ENCODE results near the gene KMT2E. TPM values are rescaled to one million over a fixed set of nuclear protein-coding genes. Genes with fewer than 3 reads are reported as not detected.
"Not testable (repeated sequence)": the region's sequence is repeated elsewhere in the genome, so short reads cannot be mapped to it uniquely, and the experiment has no call there.

The KMT2E gene
- polyA plus RNA-seq, 1 donor = 53.0 TPM

GRCh38 chr7:104982308-104983075, 31.5 kb upstream of the KMT2E start:
- Histone ChIP-seq H3K4me3 (ENCODE audit: low read length) (peak overlapping the region; percentile 76), H3K27me3 (ENCODE audit: control insufficient read depth, insufficient read depth, low read length) (no peaks in the 10 kb centered on the region), H3K9me3 (ENCODE audit: control insufficient read depth, low read depth, low read length) (no peaks in the 10 kb centered on the region), H3K4me1 (ENCODE audit: control insufficient read depth, insufficient read depth, low read length) (peaks cover 36% of the 10 kb centered on the region), H3K36me3 (ENCODE audit: control insufficient read depth, insufficient read depth, low read length) (peaks cover 3% of the 10 kb centered on the region), H3K27ac (ENCODE audit: low read length) (peak overlapping the region; percentile 95)
- peak; percentile 64 to 86 for DNase-seq
- 20% methylated on average over 4 of the region's 5 CpGs for WGBS (ENCODE audit: insufficient coverage, low lambda C conversion rate)

GRCh38 chr7:104983076-104983577, 30.9 kb upstream of the KMT2E start:
- Histone ChIP-seq H3K9me3 (ENCODE audit: control insufficient read depth, low read depth, low read length) (no peaks in the 10 kb centered on the region), H3K36me3 (ENCODE audit: control insufficient read depth, insufficient read depth, low read length) (peaks cover 3% of the 10 kb centered on the region), H3K4me3 (ENCODE audit: low read length) (peak overlapping the region; percentile 76), H3K27me3 (ENCODE audit: control insufficient read depth, insufficient read depth, low read length) (no peaks in the 10 kb centered on the region), H3K4me1 (ENCODE audit: control insufficient read depth, insufficient read depth, low read length) (peaks cover 41% of the 10 kb centered on the region), H3K27ac (ENCODE audit: low read length) (peak overlapping the region; percentile 95)
- peak in 1 of 2 donors; percentile 64 for DNase-seq
- 30% methylated on average over 2 of the region's 13 CpGs for WGBS (ENCODE audit: insufficient coverage, low lambda C conversion rate)

- WGBS (ENCODE audit: insufficient coverage, low lambda C conversion rate) = no CpG with 5 or more reads among the region's 62 CpGs
- H3K36me3 ChIP-seq (ENCODE audit: control insufficient read depth, insufficient read depth, low read length) = peaks cover 3% of the 10 kb centered on the region
- peak; percentile 85 to 94 for DNase-seq
- peak overlapping the region; percentile 76 for H3K4me3 ChIP-seq (ENCODE audit: low read length)
- peaks cover 40% of the 10 kb centered on the region for H3K4me1 ChIP-seq (ENCODE audit: control insufficient read depth, insufficient read depth, low read length)
- no peaks in the 10 kb centered on the region for H3K9me3 ChIP-seq (ENCODE audit: control insufficient read depth, low read depth, low read length)
- H3K27me3 ChIP-seq (ENCODE audit: control insufficient read depth, insufficient read depth, low read length) = no peaks in the 10 kb centered on the region
- peak overlapping the region; percentile 95 for H3K27ac ChIP-seq (ENCODE audit: low read length)
These were observed 30.1 kb upstream of the KMT2E start for GRCh38 chr7:104983578-104984539.

GRCh38 chr7:104984585-104985258, 29.3 kb upstream of the KMT2E start:
- Histone ChIP-seq H3K4me1 (ENCODE audit: control insufficient read depth, insufficient read depth, low read length) (peaks cover 36% of the 10 kb centered on the region), H3K27ac (ENCODE audit: low read length) (peak overlapping the region; percentile 95), H3K36me3 (ENCODE audit: control insufficient read depth, insufficient read depth, low read length) (peaks cover 5% of the 10 kb centered on the region), H3K9me3 (ENCODE audit: control insufficient read depth, low read depth, low read length) (no peaks in the 10 kb centered on the region), H3K4me3 (ENCODE audit: low read length) (peak overlapping the region; percentile 76), H3K27me3 (ENCODE audit: control insufficient read depth, insufficient read depth, low read length) (no peaks in the 10 kb centered on the region)
- DNase-seq = no peak
- 46% methylated on average over 3 of the region's 7 CpGs for WGBS (ENCODE audit: insufficient coverage, low lambda C conversion rate)

- H3K4me3 ChIP-seq (ENCODE audit: low read length) = no peak overlapping the region
- no peak overlapping the region for H3K27ac ChIP-seq (ENCODE audit: low read length)
- no CpG with 5 or more reads among the region's 1 CpG for WGBS (ENCODE audit: insufficient coverage, low lambda C conversion rate)
- peaks cover 41% of the 10 kb centered on the region for H3K4me1 ChIP-seq (ENCODE audit: control insufficient read depth, insufficient read depth, low read length)
- peaks cover 5% of the 10 kb centered on the region for H3K36me3 ChIP-seq (ENCODE audit: control insufficient read depth, insufficient read depth, low read length)
- no peaks in the 10 kb centered on the region for H3K27me3 ChIP-seq (ENCODE audit: control insufficient read depth, insufficient read depth, low read length)
- no peaks in the 10 kb centered on the region for H3K9me3 ChIP-seq (ENCODE audit: control insufficient read depth, low read depth, low read length)
- no peak for DNase-seq
These were observed 28.8 kb upstream of the KMT2E start for GRCh38 chr7:104985259-104985617.

GRCh38 chr7:104986628-104987259, 27.3 kb upstream of the KMT2E start:
- Histone ChIP-seq H3K36me3 (ENCODE audit: control insufficient read depth, insufficient read depth, low read length) (peaks cover 13% of the 10 kb centered on the region), H3K4me1 (ENCODE audit: control insufficient read depth, insufficient read depth, low read length) (peaks cover 47% of the 10 kb centered on the region), H3K27ac (ENCODE audit: low read length) (no peak overlapping the region), H3K27me3 (ENCODE audit: control insufficient read depth, insufficient read depth, low read length) (no peaks in the 10 kb centered on the region), H3K4me3 (ENCODE audit: low read length) (no peak overlapping the region), H3K9me3 (ENCODE audit: control insufficient read depth, low read depth, low read length) (no peaks in the 10 kb centered on the region)
- WGBS (ENCODE audit: insufficient coverage, low lambda C conversion rate) = 90% methylated on average over 2 of the region's 6 CpGs
- no peak for DNase-seq

GRCh38 chr7:104987403-104987802, 26.6 kb upstream of the KMT2E start:
- H3K36me3 ChIP-seq (ENCODE audit: control insufficient read depth, insufficient read depth, low read length) = peaks cover 13% of the 10 kb centered on the region
- H3K27me3 ChIP-seq (ENCODE audit: control insufficient read depth, insufficient read depth, low read length); H3K4me3 ChIP-seq (ENCODE audit: low read length); H3K27ac ChIP-seq (ENCODE audit: low read length); DNase-seq; H3K9me3 ChIP-seq (ENCODE audit: control insufficient read depth, low read depth, low read length): not testable (repeated sequence)
- peaks cover 44% of the 10 kb centered on the region for H3K4me1 ChIP-seq (ENCODE audit: control insufficient read depth, insufficient read depth, low read length)
- no CpG with 5 or more reads among the region's 14 CpGs for WGBS (ENCODE audit: insufficient coverage, low lambda C conversion rate)

GRCh38 chr7:104990983-104991382, 23.0 kb upstream of the KMT2E start:
- Histone ChIP-seq H3K4me3 (ENCODE audit: low read length) (no peak overlapping the region), H3K27me3 (ENCODE audit: control insufficient read depth, insufficient read depth, low read length) (no peaks in the 10 kb centered on the region), H3K36me3 (ENCODE audit: control insufficient read depth, insufficient read depth, low read length) (peaks cover 15% of the 10 kb centered on the region), H3K4me1 (ENCODE audit: control insufficient read depth, insufficient read depth, low read length) (peaks cover 29% of the 10 kb centered on the region), H3K9me3 (ENCODE audit: control insufficient read depth, low read depth, low read length) (no peaks in the 10 kb centered on the region), H3K27ac (ENCODE audit: low read length) (no peak overlapping the region)
- no CpG with 5 or more reads among the region's 7 CpGs for WGBS (ENCODE audit: insufficient coverage, low lambda C conversion rate)
- no peak for DNase-seq

GRCh38 chr7:104992306-104992705, 21.7 kb upstream of the KMT2E start:
- Histone ChIP-seq H3K36me3 (ENCODE audit: control insufficient read depth, insufficient read depth, low read length) (peaks cover 14% of the 10 kb centered on the region), H3K27me3 (ENCODE audit: control insufficient read depth, insufficient read depth, low read length) (no peaks in the 10 kb centered on the region), H3K4me3 (ENCODE audit: low read length) (no peak overlapping the region), H3K27ac (ENCODE audit: low read length) (no peak overlapping the region), H3K9me3 (ENCODE audit: control insufficient read depth, low read depth, low read length) (no peaks in the 10 kb centered on the region), H3K4me1 (ENCODE audit: control insufficient read depth, insufficient read depth, low read length) (peaks cover 20% of the 10 kb centered on the region)
- DNase-seq = no peak
- WGBS (ENCODE audit: insufficient coverage, low lambda C conversion rate) = no CpG with 5 or more reads among the region's 2 CpGs
